ENCODE data around the gene CIRBP. TPM values are rescaled to one million over a fixed set of nuclear protein-coding genes. Genes with fewer than 3 reads are reported as not detected.

The CIRBP gene
- total RNA-seq, 1 experiment from 2014 or later: 66.6 TPM

DNA sequence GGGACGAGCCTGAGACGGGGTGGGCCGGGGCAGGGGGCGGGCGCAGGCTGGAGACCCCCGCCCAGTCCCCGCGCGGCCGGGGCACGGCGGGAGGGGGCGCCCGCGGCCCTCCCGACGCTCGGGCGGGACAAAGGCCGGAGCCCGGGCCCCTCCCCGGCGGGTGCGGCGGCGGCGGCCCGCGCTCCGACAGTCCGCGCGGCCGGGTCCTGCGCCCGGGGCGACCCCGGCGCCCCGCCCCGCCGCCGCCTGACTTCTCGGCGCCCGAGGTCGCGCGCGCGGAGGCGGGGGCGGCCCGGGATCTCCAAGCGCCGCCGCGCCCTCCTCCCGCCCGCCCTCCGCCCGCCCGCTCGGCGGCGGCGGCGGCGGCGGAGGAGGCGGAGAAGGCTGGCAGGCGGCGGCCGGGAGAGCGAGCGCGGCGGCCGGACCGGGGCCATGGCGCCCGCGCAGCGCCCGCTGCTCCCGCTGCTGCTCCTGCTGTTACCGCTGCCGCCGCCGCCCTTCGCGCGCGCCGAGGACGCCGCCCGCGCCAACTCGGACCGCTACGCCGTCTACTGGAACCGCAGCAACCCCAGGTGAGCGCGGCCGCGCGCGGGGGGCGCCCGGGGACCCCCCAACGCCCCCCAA, 16.7 kb downstream of the CIRBP start, which contains the start of gene EFNA2:
TSS of gene EFNA2 (plus strand) at position 137 of the 624 bp plus-strand sequence. CDS start at position 433, 296 bp downstream.
- H3K36me3 ChIP-seq (ENCODE audit: control insufficient read depth, insufficient read depth, low read length): no peaks in the 10 kb centered on the region
- no peak for DNase-seq (ENCODE audit: low read depth, low spot score)
- peak within 1 kb of the TSS; percentile 51; the same call in 1 of the 2 replicates for H3K27ac ChIP-seq (ENCODE audit: low read length)
- ChIA-PET POLR2A (no interaction called here), CTCF (no interaction called here)
- no peak; the same call in 1 of the 2 replicates for ATAC-seq
- H3K4me1 ChIP-seq (ENCODE audit: control insufficient read depth, insufficient read depth, low read length): peaks cover 9% of the 10 kb centered on the region
- no peaks in the 10 kb centered on the region for H3K9me3 ChIP-seq (ENCODE audit: control insufficient read depth, insufficient read depth, low read depth, low read length)
- H3K27me3 ChIP-seq (ENCODE audit: control insufficient read depth, insufficient read depth, low read length): no peaks in the 10 kb centered on the region
- intact Hi-C loops (cut with micrococcal nuclease; ENCODE audit: unreplicated experiment): no loop called here
- in situ Hi-C loops (cut with HindIII; ENCODE audit: low pct_unique_long_range_greater_than_20kb, low sequenced_read_pairs): no loop called here
- H3K4me3 ChIP-seq (ENCODE audit: low read depth in 2 of 2, low read length in 2 of 2): peak within 1 kb of the TSS; percentile 42 to 46
- BruUV-seq (replicated peaks): no TSS peak
- TF ChIP-seq, protein P1, sequence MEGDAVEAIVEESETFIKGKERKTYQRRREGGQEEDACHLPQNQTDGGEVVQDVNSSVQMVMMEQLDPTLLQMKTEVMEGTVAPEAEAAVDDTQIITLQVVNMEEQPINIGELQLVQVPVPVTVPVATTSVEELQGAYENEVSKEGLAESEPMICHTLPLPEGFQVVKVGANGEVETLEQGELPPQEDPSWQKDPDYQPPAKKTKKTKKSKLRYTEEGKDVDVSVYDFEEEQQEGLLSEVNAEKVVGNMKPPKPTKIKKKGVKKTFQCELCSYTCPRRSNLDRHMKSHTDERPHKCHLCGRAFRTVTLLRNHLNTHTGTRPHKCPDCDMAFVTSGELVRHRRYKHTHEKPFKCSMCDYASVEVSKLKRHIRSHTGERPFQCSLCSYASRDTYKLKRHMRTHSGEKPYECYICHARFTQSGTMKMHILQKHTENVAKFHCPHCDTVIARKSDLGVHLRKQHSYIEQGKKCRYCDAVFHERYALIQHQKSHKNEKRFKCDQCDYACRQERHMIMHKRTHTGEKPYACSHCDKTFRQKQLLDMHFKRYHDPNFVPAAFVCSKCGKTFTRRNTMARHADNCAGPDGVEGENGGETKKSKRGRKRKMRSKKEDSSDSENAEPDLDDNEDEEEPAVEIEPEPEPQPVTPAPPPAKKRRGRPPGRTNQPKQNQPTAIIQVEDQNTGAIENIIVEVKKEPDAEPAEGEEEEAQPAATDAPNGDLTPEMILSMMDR (IDR thresholded peaks at IDR 0.05): peak; percentile 60; the same call in 1 of the 2 replicates
- TF ChIP-seq POLR2AphosphoS5 (IDR thresholded peaks at IDR 0.05; ENCODE audit: low read depth, low read length): no peak
- TF ChIP-seq TCF7L2 (IDR thresholded peaks at IDR 0.05; ENCODE audit: low read depth, low read length): no peak
- TF ChIP-seq, protein P2, sequence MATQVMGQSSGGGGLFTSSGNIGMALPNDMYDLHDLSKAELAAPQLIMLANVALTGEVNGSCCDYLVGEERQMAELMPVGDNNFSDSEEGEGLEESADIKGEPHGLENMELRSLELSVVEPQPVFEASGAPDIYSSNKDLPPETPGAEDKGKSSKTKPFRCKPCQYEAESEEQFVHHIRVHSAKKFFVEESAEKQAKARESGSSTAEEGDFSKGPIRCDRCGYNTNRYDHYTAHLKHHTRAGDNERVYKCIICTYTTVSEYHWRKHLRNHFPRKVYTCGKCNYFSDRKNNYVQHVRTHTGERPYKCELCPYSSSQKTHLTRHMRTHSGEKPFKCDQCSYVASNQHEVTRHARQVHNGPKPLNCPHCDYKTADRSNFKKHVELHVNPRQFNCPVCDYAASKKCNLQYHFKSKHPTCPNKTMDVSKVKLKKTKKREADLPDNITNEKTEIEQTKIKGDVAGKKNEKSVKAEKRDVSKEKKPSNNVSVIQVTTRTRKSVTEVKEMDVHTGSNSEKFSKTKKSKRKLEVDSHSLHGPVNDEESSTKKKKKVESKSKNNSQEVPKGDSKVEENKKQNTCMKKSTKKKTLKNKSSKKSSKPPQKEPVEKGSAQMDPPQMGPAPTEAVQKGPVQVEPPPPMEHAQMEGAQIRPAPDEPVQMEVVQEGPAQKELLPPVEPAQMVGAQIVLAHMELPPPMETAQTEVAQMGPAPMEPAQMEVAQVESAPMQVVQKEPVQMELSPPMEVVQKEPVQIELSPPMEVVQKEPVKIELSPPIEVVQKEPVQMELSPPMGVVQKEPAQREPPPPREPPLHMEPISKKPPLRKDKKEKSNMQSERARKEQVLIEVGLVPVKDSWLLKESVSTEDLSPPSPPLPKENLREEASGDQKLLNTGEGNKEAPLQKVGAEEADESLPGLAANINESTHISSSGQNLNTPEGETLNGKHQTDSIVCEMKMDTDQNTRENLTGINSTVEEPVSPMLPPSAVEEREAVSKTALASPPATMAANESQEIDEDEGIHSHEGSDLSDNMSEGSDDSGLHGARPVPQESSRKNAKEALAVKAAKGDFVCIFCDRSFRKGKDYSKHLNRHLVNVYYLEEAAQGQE (IDR thresholded peaks at IDR 0.05; ENCODE audit: insufficient read depth in 1 of 2, low read depth in 2 of 2, low read length in 1 of 2): no peak

DNA sequence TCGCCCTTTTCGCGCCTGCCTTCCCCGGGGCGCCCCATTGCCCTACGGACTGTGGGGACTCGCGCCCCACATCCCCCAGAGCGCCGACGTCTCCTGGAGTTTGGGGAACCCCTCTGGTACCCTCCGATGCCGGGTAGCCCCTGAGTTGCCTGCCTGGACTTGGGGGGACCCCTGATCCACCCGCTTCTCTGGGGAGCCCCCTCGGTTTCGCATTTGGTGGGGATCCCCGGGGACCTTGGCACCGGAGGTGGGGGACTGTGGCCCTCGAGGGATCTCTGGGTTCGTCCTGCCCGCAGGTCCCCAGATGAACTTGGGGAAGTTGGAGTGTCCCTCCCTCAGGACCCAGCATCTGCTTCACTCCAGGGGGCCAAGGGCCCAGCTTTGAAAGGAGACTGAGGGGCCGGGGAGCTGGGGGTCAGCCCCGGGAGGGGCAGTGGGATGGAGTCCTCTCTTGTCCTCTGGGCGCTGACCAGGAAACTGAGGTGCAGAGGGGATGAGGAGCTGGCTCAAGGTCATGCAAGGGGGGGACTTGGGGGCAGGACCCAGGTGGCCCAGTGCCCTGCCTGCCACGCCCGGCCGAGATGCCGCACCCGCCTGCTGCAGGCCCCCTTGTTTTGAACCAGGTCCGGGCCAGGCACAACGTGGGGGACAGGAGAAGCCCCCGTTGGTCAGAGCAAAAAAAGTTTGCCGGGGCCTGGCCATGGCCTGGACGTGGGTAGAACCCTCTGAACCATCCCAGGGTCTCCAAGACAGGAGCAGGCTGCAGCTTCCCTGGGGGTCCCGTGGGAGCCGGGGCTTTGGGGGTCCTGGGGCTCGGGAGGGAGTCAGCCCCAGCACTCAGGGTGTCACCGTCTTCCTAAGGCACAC, 17.6 kb downstream of the CIRBP start:
- ATAC-seq: no peak
- H3K36me3 ChIP-seq (ENCODE audit: control insufficient read depth, insufficient read depth, low read length): no peaks in the 10 kb centered on the region
- peak overlapping the region; percentile 51; the same call in 1 of the 2 replicates for H3K27ac ChIP-seq (ENCODE audit: low read length)
- in situ Hi-C loops (cut with HindIII; ENCODE audit: low pct_unique_long_range_greater_than_20kb, low sequenced_read_pairs) (no loop called here), intact Hi-C loops (cut with micrococcal nuclease; ENCODE audit: unreplicated experiment) (no loop called here)
- ChIA-PET CTCF (no interaction called here), POLR2A (interaction anchor here (0.6 kb wide), 1 partner anchor 18 kb away, joined by 3 read pairs; the partner anchor contains the start of gene CIRBP)
- peaks cover 13% of the 10 kb centered on the region for H3K4me1 ChIP-seq (ENCODE audit: control insufficient read depth, insufficient read depth, low read length)
- no peak for DNase-seq (ENCODE audit: low read depth, low spot score)
- TF ChIP-seq, protein P2 (IDR thresholded peaks at IDR 0.05; ENCODE audit: insufficient read depth in 1 of 2, low read depth in 2 of 2, low read length in 1 of 2): no peak
- TF ChIP-seq, protein P1 (IDR thresholded peaks at IDR 0.05): no peak
- TF ChIP-seq POLR2AphosphoS5 (IDR thresholded peaks at IDR 0.05; ENCODE audit: low read depth, low read length) (no peak), SIN3A (IDR thresholded peaks at IDR 0.05; ENCODE audit: borderline replicate concordance, insufficient read depth, low read depth, low read length) (no peak), TCF7L2 (IDR thresholded peaks at IDR 0.05; ENCODE audit: low read depth, low read length) (no peak)
- H3K9me3 ChIP-seq (ENCODE audit: control insufficient read depth, insufficient read depth, low read depth, low read length): no peaks in the 10 kb centered on the region
- no peaks in the 10 kb centered on the region for H3K27me3 ChIP-seq (ENCODE audit: control insufficient read depth, insufficient read depth, low read length)
- H3K4me3 ChIP-seq (ENCODE audit: low read depth in 2 of 2, low read length in 2 of 2): peak overlapping the region; percentile 42 to 46
- BruUV-seq (replicated peaks): no TSS peak

Measured in Panc1 (cell line).